GM18499 (cell line): ENCODE data around the gene SLC2A13.
A peak's percentile ranks its signal among the peaks of the same experiment; 100 is the strongest.
"Not testable (repeated sequence)": the region's sequence is repeated elsewhere in the genome, so short reads cannot be mapped to it uniquely, and the experiment has no call there.

ENCODE experiments used
- ATAC-seq: cut with Tn5 transposase; IDR thresholded peaks from one replicate; pipeline ENCODE4 v1.9.1; 2021; ENCODE audit warnings: moderate number of reproducible peaks; ENCODE audit not compliant: insufficient read depth, unreplicated experiment

Gene SLC2A13

GRCh38 chr12:40044396-40044795, 61.5 kb downstream of the SLC2A13 start:
- no peak for ATAC-seq

GRCh38 chr12:40039598-40039997, 66.3 kb downstream of the SLC2A13 start:
- no peak for ATAC-seq

GRCh38 chr12:40038619-40039018, 67.3 kb downstream of the SLC2A13 start:
- no peak for ATAC-seq

GRCh38 chr12:40034712-40035111, 71.2 kb downstream of the SLC2A13 start:
- no peak for ATAC-seq

GRCh38 chr12:40034156-40034555, 71.7 kb downstream of the SLC2A13 start:
- ATAC-seq, result no peak

GRCh38 chr12:40033242-40033630, 72.6 kb downstream of the SLC2A13 start:
- ATAC-seq, result no peak

- ATAC-seq, result no peak
Observed at GRCh38 chr12:40032433-40033241, 73.2 kb downstream of the SLC2A13 start.

- ATAC-seq, result no peak
Observed at GRCh38 chr12:40031965-40032364, 73.9 kb downstream of the SLC2A13 start.

- ATAC-seq, result not testable (repeated sequence)
Observed at GRCh38 chr12:40030970-40031369, 74.9 kb downstream of the SLC2A13 start.

- ATAC-seq, result no peak
Observed at GRCh38 chr12:40028296-40028695, 77.6 kb downstream of the SLC2A13 start.

- ATAC-seq, result no peak
Observed at GRCh38 chr12:40022850-40023249, 83.0 kb downstream of the SLC2A13 start.

GRCh38 chr12:40020261-40020691, 85.6 kb downstream of the SLC2A13 start:
- no peak for ATAC-seq

GRCh38 chr12:40017488-40017887, 88.4 kb downstream of the SLC2A13 start:
- ATAC-seq, result no peak

GRCh38 chr12:40016980-40017379, 88.9 kb downstream of the SLC2A13 start:
- ATAC-seq, result no peak

GRCh38 chr12:40015881-40016280, 90.0 kb downstream of the SLC2A13 start:
- ATAC-seq, result no peak

GRCh38 chr12:40015345-40015744, 90.5 kb downstream of the SLC2A13 start:
- no peak for ATAC-seq

- no peak for ATAC-seq
Observed at GRCh38 chr12:40013847-40014246, 92.0 kb downstream of the SLC2A13 start.

GRCh38 chr12:40013292-40013691, 92.6 kb downstream of the SLC2A13 start:
- ATAC-seq, result no peak

- no peak for ATAC-seq
Observed at GRCh38 chr12:40012711-40013110, 93.2 kb downstream of the SLC2A13 start.

GRCh38 chr12:40011775-40012129, 94.1 kb downstream of the SLC2A13 start:
- ATAC-seq, result no peak

- peak; percentile 91 for ATAC-seq
Observed at GRCh38 chr12:40010899-40011774, 94.7 kb downstream of the SLC2A13 start.
